Trophoblast cell (in vitro differentiated cells and primary cell): ENCODE data around the gene TBC1D8.

Experiments
- DNase-seq, 2 donors: peaks; one replicate each; pipeline ENCODE4 v3.0.0-alpha.2; 2016
- H2AFZ ChIP-seq: 2 replicates; pipeline ENCODE4 v1.6.1; 2013; ENCODE audit warnings: low read length, moderate library complexity, mild to moderate bottlenecking; ENCODE audit not compliant: insufficient read depth, poor library complexity
- H2AK5ac ChIP-seq: 2 replicates; pipeline ENCODE4 v1.6.1; 2013; ENCODE audit warnings: mild to moderate bottlenecking, low read length
- H2BK120ac ChIP-seq: 2 replicates; pipeline ENCODE4 v1.6.1; 2013; ENCODE audit warnings: low read length, mild to moderate bottlenecking, moderate library complexity; ENCODE audit not compliant: insufficient read depth, poor library complexity
- H2BK12ac ChIP-seq: 2 replicates; pipeline ENCODE4 v1.6.1; 2013; ENCODE audit warnings: mild to moderate bottlenecking, low read length, moderate library complexity
- H2BK5ac ChIP-seq: 2 replicates; pipeline ENCODE4 v1.6.1; 2013; ENCODE audit warnings: low read length, low read depth, moderate library complexity, mild to moderate bottlenecking; ENCODE audit not compliant: poor library complexity
- H3K14ac ChIP-seq: 2 replicates; pipeline ENCODE4 v1.6.1; 2013; ENCODE audit warnings: mild to moderate bottlenecking, low read length
- H3K18ac ChIP-seq: 2 replicates; pipeline ENCODE4 v1.6.1; 2013; ENCODE audit warnings: mild to moderate bottlenecking, low read length
- H3K23ac ChIP-seq: 2 replicates; pipeline ENCODE4 v1.6.1; 2013; ENCODE audit warnings: low read length
- H3K27ac ChIP-seq: 2 replicates; pipeline ENCODE4 v1.5.1; 2013; ENCODE audit warnings: low read depth, mild to moderate bottlenecking, inconsistent platforms, low read length, moderate library complexity
- H3K27me3 ChIP-seq: 2 replicates; pipeline ENCODE4 v1.6.1; 2013; ENCODE audit warnings: inconsistent platforms, mild to moderate bottlenecking, low read length, moderate library complexity; ENCODE audit not compliant: insufficient read depth
- H3K36me3 ChIP-seq, 2 experiments: 1 replicate in 1 of 2; 2 replicates in 1 of 2; pipeline ENCODE4 v1.6.1; 2013; ENCODE audit warnings: low read length in 2 of 2, mild to moderate bottlenecking in 2 of 2, moderate library complexity in 1 of 2; ENCODE audit not compliant: insufficient read depth in 2 of 2, control insufficient read depth in 1 of 2
- H3K4ac ChIP-seq: 2 replicates; pipeline ENCODE4 v1.6.1; 2013; ENCODE audit warnings: low read depth, mild to moderate bottlenecking, low read length, moderate library complexity
- H3K4me1 ChIP-seq, 2 experiments: 1 replicate in 1 of 2; 2 replicates in 1 of 2; pipeline ENCODE4 v1.6.1; 2013; ENCODE audit warnings: low read length in 2 of 2, mild to moderate bottlenecking in 2 of 2, moderate library complexity in 1 of 2; ENCODE audit not compliant: insufficient read depth in 2 of 2, control insufficient read depth in 1 of 2
- H3K4me2 ChIP-seq: 2 replicates; pipeline ENCODE4 v1.6.1; 2013; ENCODE audit warnings: inconsistent platforms, mild to moderate bottlenecking, low read length, moderate library complexity
- H3K4me3 ChIP-seq: 2 replicates; pipeline ENCODE4 v1.5.1; 2013; ENCODE audit warnings: mild to moderate bottlenecking, low read depth, low read length, inconsistent platforms
- H3K79me1 ChIP-seq: one replicate; pipeline ENCODE4 v1.6.1; 2013; ENCODE audit warnings: low read length
- H3K79me2 ChIP-seq: 2 replicates; pipeline ENCODE4 v1.6.1; 2013; ENCODE audit warnings: low read length, mild to moderate bottlenecking; ENCODE audit not compliant: control insufficient read depth, insufficient read depth, poor library complexity
- H3K9ac ChIP-seq: 2 replicates; pipeline ENCODE4 v1.6.1; 2013; ENCODE audit warnings: mild to moderate bottlenecking, low read length
- H3K9me3 ChIP-seq: 2 replicates; pipeline ENCODE4 v1.6.1; 2013; ENCODE audit warnings: low read depth, mild to moderate bottlenecking, control low read depth, inconsistent platforms, low read length; ENCODE audit not compliant: insufficient read depth
- H4K12ac ChIP-seq: 2 replicates; pipeline ENCODE4 v1.6.1; 2013; ENCODE audit warnings: low read depth, mild to moderate bottlenecking, low read length, moderate library complexity
- H4K8ac ChIP-seq: 2 replicates; pipeline ENCODE4 v1.6.1; 2013; ENCODE audit warnings: low read depth, mild to moderate bottlenecking, low read length, moderate library complexity
- H4K91ac ChIP-seq: one replicate; pipeline ENCODE4 v1.6.1; 2013; ENCODE audit warnings: low read depth, mild to moderate bottlenecking, low read length, moderate library complexity
- WGBS: extraction: QIAGEN DNeasy Blood & Tissue Kit; methylation state at CpG from one replicate; pipeline ENCODE4 v1.1.7; 2013; ENCODE audit warnings: missing lambda C conversion rate; ENCODE audit not compliant: insufficient read length, insufficient coverage; ENCODE audit errors: extremely low coverage; 5-methylcytosine and 5-hydroxymethylcytosine counted together

TBC1D8 gene

DNA sequence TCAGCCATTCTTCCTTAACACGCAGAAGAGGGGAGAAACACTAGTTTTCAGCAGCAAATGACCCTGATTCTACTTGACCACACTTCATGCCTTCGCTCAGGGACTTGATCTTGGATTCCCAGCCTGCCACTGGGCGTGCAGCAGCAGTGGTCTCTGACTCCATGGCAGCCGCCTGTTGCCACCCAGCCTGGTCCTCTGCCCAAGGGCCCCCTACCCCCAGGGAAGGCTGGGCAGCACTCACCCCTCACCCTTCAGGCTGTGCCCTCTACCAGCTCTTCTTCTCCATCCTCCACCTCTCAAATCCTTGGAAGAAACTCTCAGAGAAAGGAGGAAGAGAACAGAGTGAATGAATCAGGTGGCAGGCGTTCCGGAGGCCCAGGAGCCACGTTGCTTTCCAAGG lies 181.2 kb downstream of the TBC1D8 start:
- Histone ChIP-seq H3K18ac (no peak overlapping the region), H4K12ac (no peak overlapping the region), H3K14ac (no peak overlapping the region), H2AFZ (no peak overlapping the region), H2BK5ac (no peak overlapping the region), H2AK5ac (no peak overlapping the region), H3K27ac (no peak overlapping the region), H4K8ac (no peak overlapping the region), H3K79me1 (no peaks in the 10 kb centered on the region), H3K27me3 (no peaks in the 10 kb centered on the region), H4K91ac (no peak overlapping the region), H3K9ac (no peak overlapping the region), H3K4me1 (peaks cover 2 to 4% of the 10 kb centered on the region in 2 experiments), H2BK12ac (no peak overlapping the region), H3K4me2 (no peak overlapping the region), H2BK120ac (no peak overlapping the region), H3K23ac (no peak overlapping the region), H3K4ac (no peak overlapping the region), H3K9me3 (peaks cover 1% of the 10 kb centered on the region), H3K79me2 (no peaks in the 10 kb centered on the region), H3K4me3 (no peak overlapping the region), H3K36me3 (no peaks in the 10 kb centered on the region)
- no peak for DNase-seq
- no CpG with 5 or more reads among the region's 7 CpGs for WGBS

DNA sequence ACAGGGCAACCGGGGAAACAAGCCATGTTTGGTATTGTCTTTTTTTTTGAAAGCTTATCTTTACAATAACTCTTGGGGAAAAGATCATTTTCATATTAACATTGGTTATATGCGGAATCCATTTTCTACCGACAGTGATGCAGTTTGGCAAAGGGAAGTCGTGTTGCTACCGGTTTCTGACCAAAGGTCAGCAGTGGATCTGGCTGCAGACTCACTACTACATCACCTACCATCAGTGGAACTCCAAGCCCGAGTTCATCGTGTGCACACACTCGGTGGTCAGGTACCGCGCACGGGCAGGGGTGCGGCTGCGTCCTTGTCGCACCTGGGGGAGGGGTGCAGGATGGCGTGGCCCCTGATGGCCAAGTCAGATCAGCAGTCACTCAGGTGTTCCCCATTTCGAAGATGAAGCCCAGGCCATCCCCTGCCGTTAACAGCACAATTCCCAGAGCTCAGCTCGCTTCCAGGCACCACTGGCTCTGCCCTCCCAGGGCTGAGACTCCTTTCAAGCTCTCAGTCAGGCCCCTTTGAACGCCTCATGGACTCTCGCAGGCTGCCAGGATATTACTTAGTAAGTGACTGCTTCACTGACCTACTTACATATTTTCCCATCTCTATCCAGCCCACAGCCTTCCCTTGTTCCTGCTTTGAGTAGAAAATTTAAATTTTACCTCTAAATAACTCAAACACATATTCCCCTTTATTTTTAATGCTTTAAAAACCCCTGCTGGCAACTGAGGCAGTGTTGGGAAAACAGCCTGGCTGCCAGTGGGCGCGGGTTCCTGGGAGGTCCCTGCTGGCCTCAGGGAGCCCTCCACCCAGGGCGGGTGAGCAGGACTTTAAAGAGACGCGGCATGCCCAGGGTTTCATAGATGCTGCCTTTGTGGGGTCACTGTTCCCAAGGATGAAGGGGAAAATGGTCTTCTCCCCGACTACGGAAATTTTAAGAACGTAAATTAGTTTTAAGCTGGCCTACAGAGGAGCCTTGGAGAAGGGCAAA lies 182.7 kb downstream of the TBC1D8 start:
- no CpG with 5 or more reads among the region's 28 CpGs for WGBS
- Histone ChIP-seq H3K4me1 (peaks cover 2 to 3% of the 10 kb centered on the region in 2 experiments), H2BK120ac (no peak overlapping the region)

GRCh38 chr2:100967716-100968115 lies 183.5 kb downstream of the TBC1D8 start:
- Histone ChIP-seq H3K4me2 (no peak overlapping the region), H2AK5ac (no peak overlapping the region), H4K91ac (no peak overlapping the region), H3K36me3 (no peaks in the 10 kb centered on the region), H2BK12ac (no peak overlapping the region), H3K27ac (no peak overlapping the region), H3K79me2 (no peaks in the 10 kb centered on the region), H2BK5ac (no peak overlapping the region), H3K4ac (no peak overlapping the region), H3K18ac (no peak overlapping the region), H3K4me1 (peaks cover 0 to 2% of the 10 kb centered on the region in 2 experiments), H3K9ac (no peak overlapping the region), H3K23ac (no peak overlapping the region), H3K14ac (no peak overlapping the region), H4K8ac (no peak overlapping the region), H4K12ac (no peak overlapping the region), H3K4me3 (no peak overlapping the region), H2BK120ac (no peak overlapping the region), H2AFZ (no peak overlapping the region), H3K79me1 (no peaks in the 10 kb centered on the region), H3K9me3 (peaks cover 1% of the 10 kb centered on the region), H3K27me3 (no peaks in the 10 kb centered on the region)
- no CpG with 5 or more reads among the region's 8 CpGs for WGBS
- DNase-seq: no peak

More for the DNA sequence above, 182.7 kb downstream of the TBC1D8 start:
- Histone ChIP-seq H4K12ac (no peak overlapping the region), H3K36me3 (no peaks in the 10 kb centered on the region), H3K4me2 (no peak overlapping the region), H3K14ac (no peak overlapping the region), H3K9ac (no peak overlapping the region), H3K27me3 (no peaks in the 10 kb centered on the region), H3K9me3 (peaks cover 1% of the 10 kb centered on the region), H4K91ac (no peak overlapping the region), H2AFZ (no peak overlapping the region), H2BK5ac (no peak overlapping the region), H2AK5ac (no peak overlapping the region), H3K79me2 (no peaks in the 10 kb centered on the region), H4K8ac (no peak overlapping the region), H3K23ac (no peak overlapping the region), H3K4ac (no peak overlapping the region), H2BK12ac (peak overlapping the region; percentile 3), H3K27ac (no peak overlapping the region), H3K18ac (no peak overlapping the region), H3K4me3 (no peak overlapping the region), H3K79me1 (no peaks in the 10 kb centered on the region)
- no peak for DNase-seq

DNA sequence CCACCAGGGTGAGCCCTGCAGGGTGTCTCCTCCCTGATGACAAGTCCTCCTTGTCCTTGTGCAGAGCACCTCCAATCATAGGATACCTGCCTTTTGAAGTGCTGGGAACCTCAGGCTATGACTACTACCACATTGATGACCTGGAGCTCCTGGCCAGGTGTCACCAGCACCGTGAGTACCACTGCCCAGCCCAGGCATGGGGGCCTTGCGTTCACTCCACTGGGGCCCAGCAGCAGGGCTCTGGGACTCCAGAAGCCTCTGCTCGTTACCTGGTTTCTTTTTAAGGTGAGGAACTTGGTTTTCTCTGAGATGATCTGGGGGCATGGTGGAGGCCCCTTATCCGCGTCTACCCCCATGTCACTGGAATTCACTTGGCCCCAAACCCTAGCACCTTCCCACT lies 185.6 kb downstream of the TBC1D8 start:
- no peak overlapping the region for H3K18ac ChIP-seq
- H3K36me3 ChIP-seq: no peaks in the 10 kb centered on the region
- no peak overlapping the region for H3K4me3 ChIP-seq
- H3K14ac ChIP-seq: no peak overlapping the region
- no peak overlapping the region for H2BK5ac ChIP-seq
- H3K27ac ChIP-seq: no peak overlapping the region
- no peaks in the 10 kb centered on the region for H3K79me2 ChIP-seq
- H3K9me3 ChIP-seq: peaks cover 1% of the 10 kb centered on the region
- WGBS: no CpG with 5 or more reads among the region's 5 CpGs
- no peak overlapping the region for H3K9ac ChIP-seq
- H3K23ac ChIP-seq: no peak overlapping the region
- no peak overlapping the region for H2BK12ac ChIP-seq
- no peak overlapping the region for H2AK5ac ChIP-seq
- no peak overlapping the region for H2BK120ac ChIP-seq
- H4K8ac ChIP-seq: no peak overlapping the region
- H4K91ac ChIP-seq: no peak overlapping the region
- DNase-seq: no peak
- no peaks in the 10 kb centered on the region for H3K27me3 ChIP-seq
- H3K4me2 ChIP-seq: no peak overlapping the region
- H3K79me1 ChIP-seq: no peaks in the 10 kb centered on the region
- no peak overlapping the region for H4K12ac ChIP-seq
- H3K4me1 ChIP-seq: peaks cover 0 to 2% of the 10 kb centered on the region in 2 experiments
- no peak overlapping the region for H2AFZ ChIP-seq
- no peak overlapping the region for H3K4ac ChIP-seq
